BLaER1 treated with 17β-estradiol and CSF1 and Interleukin-3, amounts not matched to agents 10 nM and 100 nM (cell line): Measurements from ENCODE around the gene CFI.

ENCODE experiments used
- H3K27ac ChIP-seq, 11 experiments: shearing (Covaris generic); formaldehyde crosslinking; 2 replicates each; pipeline ENCODE4 v1.8.1; 2022
- H3K27me3 ChIP-seq, 11 experiments: shearing (Covaris generic); formaldehyde crosslinking; 2 replicates each; pipeline ENCODE4 v1.8.1; 2022
- H3K36me3 ChIP-seq, 11 experiments: shearing (Covaris generic); formaldehyde crosslinking; 2 replicates each; pipeline ENCODE4 v1.8.1; 2022
- H3K4me1 ChIP-seq, 10 experiments: shearing (Covaris generic); formaldehyde crosslinking; 2 replicates each; pipeline ENCODE4 v1.8.1; 2022
- H3K4me2 ChIP-seq, 11 experiments: shearing (Covaris generic); formaldehyde crosslinking; 2 replicates each; pipeline ENCODE4 v1.8.1; 2022
- H3K4me3 ChIP-seq, 10 experiments: shearing (Covaris generic); formaldehyde crosslinking; 2 replicates each; pipeline ENCODE4 v1.8.1; 2022
- H3K9ac ChIP-seq, 11 experiments: shearing (Covaris generic); formaldehyde crosslinking; 2 replicates each; pipeline ENCODE4 v1.8.1; 2022
- H3K9me3 ChIP-seq, 11 experiments: shearing (Covaris generic); formaldehyde crosslinking; replicated peaks in 1 of 11; 2 replicates each; pipeline ENCODE4 v1.8.1; 2022
- H4K20me1 ChIP-seq, 11 experiments: shearing (Covaris generic); formaldehyde crosslinking; 2 replicates each; pipeline ENCODE4 v1.8.1; 2022
- Cebpa-rat ChIP-seq, 11 experiments: shearing (Covaris generic); IDR thresholded peaks; 2 replicates each; pipeline ENCODE4 v1.8.1; 2022

Gene CFI

GRCh38 chr4:109764376-109764775 is 37.4 kb downstream of the CFI start:
- no peaks in the 10 kb centered on the region for H3K36me3 ChIP-seq
- no peak for TF ChIP-seq Cebpa-rat (IDR thresholded peaks at IDR 0.05)
- no peaks in the 10 kb centered on the region for H3K27me3 ChIP-seq
- no peaks in the 10 kb centered on the region for H3K4me1 ChIP-seq
- H4K20me1 ChIP-seq = no peaks in the 10 kb centered on the region
- H3K4me3 ChIP-seq = no peak overlapping the region
- H3K27ac ChIP-seq = no peak overlapping the region
- H3K4me2 ChIP-seq = no peak overlapping the region
- H3K9me3 ChIP-seq = no peaks in the 10 kb centered on the region; a peak in 1 of 22 replicates
- no peak overlapping the region for H3K9ac ChIP-seq

GRCh38 chr4:109760682-109761081 is 41.1 kb downstream of the CFI start:
- TF ChIP-seq Cebpa-rat (IDR thresholded peaks at IDR 0.05) = no peak
- H3K4me2 ChIP-seq = no peak overlapping the region

GRCh38 chr4:109755656-109756055 is 46.1 kb downstream of the CFI start:
- no peak overlapping the region for H3K27ac ChIP-seq
- no peaks in the 10 kb centered on the region for H3K27me3 ChIP-seq
- peaks cover 0 to 12% (median 2%) of the 10 kb centered on the region in 10 experiments; a peak in 9 of 20 replicates for H3K4me1 ChIP-seq
- TF ChIP-seq Cebpa-rat (IDR thresholded peaks at IDR 0.05) = no peak
- H3K9ac ChIP-seq = no peak overlapping the region
- H4K20me1 ChIP-seq = no peaks in the 10 kb centered on the region
- H3K9me3 ChIP-seq = no peaks in the 10 kb centered on the region
- no peak overlapping the region; a peak in 1 of 22 replicates for H3K4me2 ChIP-seq
- no peak overlapping the region for H3K4me3 ChIP-seq
- H3K36me3 ChIP-seq = no peaks in the 10 kb centered on the region

More at GRCh38 chr4:109760682-109761081, 41.1 kb downstream of the CFI start:
- Histone ChIP-seq H3K9me3 (no peaks in the 10 kb centered on the region), H3K27me3 (no peaks in the 10 kb centered on the region), H4K20me1 (no peaks in the 10 kb centered on the region), H3K4me1 (peaks cover 0 to 10% (median 2%) of the 10 kb centered on the region in 10 experiments; a peak in 9 of 20 replicates), H3K9ac (no peak overlapping the region), H3K27ac (no peak overlapping the region), H3K4me3 (no peak overlapping the region), H3K36me3 (no peaks in the 10 kb centered on the region)

GRCh38 chr4:109754093-109754857 is 47.5 kb downstream of the CFI start:
- no peaks in the 10 kb centered on the region for H3K9me3 ChIP-seq
- no peak overlapping the region for H3K27ac ChIP-seq
- no peaks in the 10 kb centered on the region for H4K20me1 ChIP-seq
- no peak overlapping the region for H3K9ac ChIP-seq
- TF ChIP-seq Cebpa-rat (IDR thresholded peaks at IDR 0.05) = no peak
- H3K4me1 ChIP-seq = peaks cover 0 to 12% (median 2%) of the 10 kb centered on the region in 10 experiments; a peak in 9 of 20 replicates
- no peaks in the 10 kb centered on the region for H3K36me3 ChIP-seq
- no peak overlapping the region for H3K4me3 ChIP-seq
- H3K27me3 ChIP-seq = no peaks in the 10 kb centered on the region
- H3K4me2 ChIP-seq = no peak overlapping the region

GRCh38 chr4:109752525-109752924 is 49.3 kb downstream of the CFI start:
- Histone ChIP-seq H3K9me3 (no peaks in the 10 kb centered on the region), H3K4me2 (no peak overlapping the region), H3K4me3 (no peak overlapping the region), H3K4me1 (peaks cover 0 to 12% (median 2%) of the 10 kb centered on the region in 10 experiments; a peak in 9 of 20 replicates), H3K36me3 (no peaks in the 10 kb centered on the region), H3K27me3 (no peaks in the 10 kb centered on the region), H3K9ac (no peak overlapping the region), H3K27ac (no peak overlapping the region), H4K20me1 (no peaks in the 10 kb centered on the region)
- TF ChIP-seq Cebpa-rat (IDR thresholded peaks at IDR 0.05) = no peak

GRCh38 chr4:109751852-109752251 is 49.9 kb downstream of the CFI start:
- Histone ChIP-seq H3K36me3 (no peaks in the 10 kb centered on the region), H3K9me3 (no peaks in the 10 kb centered on the region), H3K9ac (no peak overlapping the region), H4K20me1 (no peaks in the 10 kb centered on the region), H3K4me1 (peaks cover 0 to 12% (median 2%) of the 10 kb centered on the region in 10 experiments; a peak in 9 of 20 replicates), H3K27ac (no peak overlapping the region), H3K27me3 (no peaks in the 10 kb centered on the region), H3K4me3 (no peak overlapping the region), H3K4me2 (no peak overlapping the region)
- TF ChIP-seq Cebpa-rat (IDR thresholded peaks at IDR 0.05) = no peak

GRCh38 chr4:109750652-109751244 is 51.1 kb downstream of the CFI start:
- H3K9ac ChIP-seq = no peak overlapping the region
- no peak for TF ChIP-seq Cebpa-rat (IDR thresholded peaks at IDR 0.05)

GRCh38 chr4:109749388-109750082 is 52.3 kb downstream of the CFI start:
- no peak overlapping the region for H3K4me3 ChIP-seq
- H3K27ac ChIP-seq = no peak overlapping the region
- H3K4me1 ChIP-seq = no peaks in the 10 kb centered on the region
- H4K20me1 ChIP-seq = no peaks in the 10 kb centered on the region
- H3K27me3 ChIP-seq = no peaks in the 10 kb centered on the region
- no peak overlapping the region for H3K4me2 ChIP-seq
- H3K9me3 ChIP-seq = no peaks in the 10 kb centered on the region
- TF ChIP-seq Cebpa-rat (IDR thresholded peaks at IDR 0.05) = no peak
- no peaks in the 10 kb centered on the region for H3K36me3 ChIP-seq
- no peak overlapping the region for H3K9ac ChIP-seq

More at GRCh38 chr4:109750652-109751244, 51.1 kb downstream of the CFI start:
- H4K20me1 ChIP-seq = no peaks in the 10 kb centered on the region
- H3K9me3 ChIP-seq = no peaks in the 10 kb centered on the region
- no peak overlapping the region for H3K4me2 ChIP-seq
- H3K36me3 ChIP-seq = no peaks in the 10 kb centered on the region
- H3K27ac ChIP-seq = no peak overlapping the region
- H3K4me1 ChIP-seq = peaks cover 0 to 3% (median 0%) of the 10 kb centered on the region in 10 experiments; a peak in 2 of 20 replicates
- no peak overlapping the region for H3K4me3 ChIP-seq
- no peaks in the 10 kb centered on the region for H3K27me3 ChIP-seq

GRCh38 chr4:109748114-109748513 is 53.7 kb downstream of the CFI start:
- Histone ChIP-seq H4K20me1 (no peaks in the 10 kb centered on the region), H3K27me3 (no peaks in the 10 kb centered on the region), H3K9ac (no peak overlapping the region), H3K4me2 (no peak overlapping the region), H3K4me3 (no peak overlapping the region), H3K36me3 (no peaks in the 10 kb centered on the region), H3K4me1 (no peaks in the 10 kb centered on the region), H3K27ac (no peak overlapping the region), H3K9me3 (no peaks in the 10 kb centered on the region)
- no peak for TF ChIP-seq Cebpa-rat (IDR thresholded peaks at IDR 0.05)
